ENCODE data around the gene PDCD2.
"Not testable (repeated sequence)": the region's sequence is repeated elsewhere in the genome, so short reads cannot be mapped to it uniquely, and the experiment has no call there.

PDCD2 gene

DNA sequence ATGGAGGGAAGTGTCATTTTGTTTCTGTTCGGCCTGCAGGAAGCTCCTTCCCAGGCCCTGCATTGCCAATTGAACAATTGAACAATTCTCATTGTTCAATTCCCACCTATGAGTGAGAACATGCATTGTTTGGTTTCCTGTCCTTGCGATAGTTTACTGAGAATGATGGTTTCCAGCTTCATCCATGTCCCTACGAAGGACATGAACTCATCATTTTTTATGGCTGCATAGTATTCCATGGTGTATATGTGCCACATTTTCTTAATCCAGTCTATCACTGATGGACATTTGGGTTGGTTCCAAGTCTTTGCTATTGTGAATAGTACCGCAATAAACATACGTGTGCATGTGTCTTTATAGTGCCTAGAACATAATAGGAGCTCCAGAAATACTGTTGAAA lies 56.4 kb downstream of the PDCD2 start:
- H3K4me3 ChIP-seq (ENCODE audit: low read depth in 1 of 2, low read length in 2 of 2); H3K4me1 ChIP-seq (ENCODE audit: control insufficient read depth in 1 of 2, insufficient read depth in 2 of 2, low read length in 2 of 2); H3K27me3 ChIP-seq (ENCODE audit: control insufficient read depth in 1 of 2, insufficient read depth in 2 of 2, low read length in 2 of 2); H3K27ac ChIP-seq (ENCODE audit: low read depth, low read length); H3K9me3 ChIP-seq (ENCODE audit: control insufficient read depth in 1 of 2, low read length in 2 of 2); H3K9ac ChIP-seq (ENCODE audit: low read depth in 1 of 2, low read length in 2 of 2); H3K36me3 ChIP-seq (ENCODE audit: control insufficient read depth in 1 of 2, insufficient read depth in 2 of 2, low read length in 2 of 2): not testable (repeated sequence)

DNA sequence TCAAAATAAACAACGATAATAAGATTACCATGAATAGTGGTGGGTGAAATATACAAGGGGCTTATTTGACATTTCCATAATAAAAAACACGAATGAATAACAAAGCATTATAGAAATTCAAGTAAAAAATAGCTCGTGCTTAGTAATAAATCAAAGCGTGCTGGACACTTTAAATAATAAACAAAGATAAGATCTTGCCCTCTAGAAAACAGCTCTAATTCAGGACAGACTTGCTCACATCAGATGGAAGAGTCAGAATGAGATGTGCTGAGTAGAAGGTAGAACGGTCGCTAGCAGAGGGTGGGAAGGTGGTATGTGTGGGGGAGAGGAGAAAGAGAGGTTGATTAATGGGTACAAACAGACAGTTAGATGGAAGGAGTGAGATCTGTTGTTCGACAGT lies 58.6 kb downstream of the PDCD2 start:
- H3K27me3 ChIP-seq (ENCODE audit: control insufficient read depth in 1 of 2, insufficient read depth in 2 of 2, low read length in 2 of 2) = no peaks in the 10 kb centered on the region
- no peaks in the 10 kb centered on the region for H3K4me1 ChIP-seq (ENCODE audit: control insufficient read depth in 1 of 2, insufficient read depth in 2 of 2, low read length in 2 of 2)
- H3K9ac ChIP-seq (ENCODE audit: low read depth in 1 of 2, low read length in 2 of 2) = no peak overlapping the region
- no peak overlapping the region for H3K4me3 ChIP-seq (ENCODE audit: low read depth in 1 of 2, low read length in 2 of 2)
- H3K36me3 ChIP-seq (ENCODE audit: control insufficient read depth in 1 of 2, insufficient read depth in 2 of 2, low read length in 2 of 2) = no peaks in the 10 kb centered on the region
- no peak overlapping the region for H3K27ac ChIP-seq (ENCODE audit: low read depth, low read length)
- H3K9me3 ChIP-seq (ENCODE audit: control insufficient read depth in 1 of 2, low read length in 2 of 2) = no peaks in the 10 kb centered on the region

Measured in duodenal mucosa (tissue), 2 donors.